ENCODE data around the gene UBAP2.

Gene UBAP2

GRCh38 chr9:34048727-34049629 is at the start of gene UBAP2:
UBAP2 (minus strand) TSS chr9:34048887; CDS start chr9:34017148, 31,739 bp downstream.
- peak; percentile 99 for DNase-seq

- DNase-seq: no peak
Measured at GRCh38 chr9:34098307-34098706, 49.6 kb upstream of the UBAP2 start.

- no peak for DNase-seq
Measured at GRCh38 chr9:34097865-34098264, 49.2 kb upstream of the UBAP2 start.

GRCh38 chr9:34096751-34097150 is 48.1 kb upstream of the UBAP2 start:
- DNase-seq: no peak

- no peak for DNase-seq
Measured at GRCh38 chr9:34093578-34093977, 44.9 kb upstream of the UBAP2 start.

- no peak for DNase-seq
Measured at GRCh38 chr9:34089311-34089710, 40.6 kb upstream of the UBAP2 start.

- no peak for DNase-seq
Measured at GRCh38 chr9:34087370-34087769, 38.7 kb upstream of the UBAP2 start.

GRCh38 chr9:34086864-34087263 is 38.2 kb upstream of the UBAP2 start:
- no peak for DNase-seq

- no peak for DNase-seq
Measured at GRCh38 chr9:34085581-34086500, 37.2 kb upstream of the UBAP2 start.

GRCh38 chr9:34084562-34084961 is 35.9 kb upstream of the UBAP2 start:
- no peak for DNase-seq

- no peak for DNase-seq
Measured at GRCh38 chr9:34079181-34079580, 30.5 kb upstream of the UBAP2 start.

GRCh38 chr9:34072868-34073590 is 24.3 kb upstream of the UBAP2 start:
- DNase-seq: no peak

- DNase-seq: no peak
Measured at GRCh38 chr9:34072410-34072809, 23.7 kb upstream of the UBAP2 start.

- no peak for DNase-seq
Measured at GRCh38 chr9:34070606-34071324, 22.1 kb upstream of the UBAP2 start.

GRCh38 chr9:34069831-34070230 is 21.1 kb upstream of the UBAP2 start:
- DNase-seq: no peak

GRCh38 chr9:34065541-34065940 is 16.9 kb upstream of the UBAP2 start:
- DNase-seq: no peak

- no peak for DNase-seq
Measured at GRCh38 chr9:34059954-34060353, 11.3 kb upstream of the UBAP2 start.

GRCh38 chr9:34059281-34059680 is 10.6 kb upstream of the UBAP2 start:
- DNase-seq: no peak

GRCh38 chr9:34049630-34050384 is 1.1 kb upstream of the UBAP2 start:
- DNase-seq: peak; percentile 57

- peak; percentile 82 for DNase-seq
Measured at GRCh38 chr9:34047864-34048726, 592 bp downstream of the UBAP2 start.
